NCI-H2081 (cell line): ENCODE data around the gene BNC2.
"Not testable (repeated sequence)": the region's sequence is repeated elsewhere in the genome, so short reads cannot be mapped to it uniquely, and the experiment has no call there.

Source experiments
- DNase-seq, 2 experiments: peaks; one replicate each; lab custom pipeline; 2025; lab: John Stamatoyannopoulos, UW

Gene BNC2

GRCh38 chr9:16870596-16871335 is at the start of gene BNC2:
Gene BNC2 (minus strand): TSS chr9:16870670. CDS start chr9:16870648, 22 bp downstream.
- DNase-seq, result peak; percentile 15 to 24

GRCh38 chr9:16918920-16919319 is 48.5 kb upstream of the BNC2 start:
- DNase-seq, result no peak

GRCh38 chr9:16915126-16915831 is 44.8 kb upstream of the BNC2 start:
- DNase-seq, result no peak

GRCh38 chr9:16912197-16912596 is 41.7 kb upstream of the BNC2 start:
- no peak for DNase-seq

GRCh38 chr9:16908206-16908605 is 37.7 kb upstream of the BNC2 start:
- not testable (repeated sequence) for DNase-seq

GRCh38 chr9:16904655-16905054 is 34.2 kb upstream of the BNC2 start:
- no peak for DNase-seq

- DNase-seq, result no peak
Observed at GRCh38 chr9:16901590-16901989, 31.1 kb upstream of the BNC2 start.

GRCh38 chr9:16899606-16900005 is 29.1 kb upstream of the BNC2 start:
- DNase-seq, result no peak

GRCh38 chr9:16898464-16898863 is 28.0 kb upstream of the BNC2 start:
- no peak for DNase-seq

GRCh38 chr9:16888594-16888993 is 18.1 kb upstream of the BNC2 start:
- no peak for DNase-seq

- no peak for DNase-seq
Observed at GRCh38 chr9:16885931-16886330, 15.5 kb upstream of the BNC2 start.

GRCh38 chr9:16884952-16885513 is 14.6 kb upstream of the BNC2 start:
- peak in 1 of 2 experiments; percentile 37 for DNase-seq

GRCh38 chr9:16884373-16884772 is 13.9 kb upstream of the BNC2 start:
- DNase-seq, result no peak

GRCh38 chr9:16883586-16883985 is 13.1 kb upstream of the BNC2 start:
- DNase-seq, result no peak

GRCh38 chr9:16882440-16882839 is 12.0 kb upstream of the BNC2 start:
- DNase-seq, result not testable (repeated sequence)

GRCh38 chr9:16879416-16879815 is 8.9 kb upstream of the BNC2 start:
- DNase-seq, result no peak

- DNase-seq, result no peak
Observed at GRCh38 chr9:16877256-16877655, 6.8 kb upstream of the BNC2 start.

GRCh38 chr9:16873126-16873802 is 2.8 kb upstream of the BNC2 start:
- no peak for DNase-seq

- DNase-seq, result no peak
Observed at GRCh38 chr9:16871336-16872151, 1.1 kb upstream of the BNC2 start.

GRCh38 chr9:16869882-16870595 is 431 bp downstream of the BNC2 start:
- DNase-seq, result no peak
